HK-2 (cell line): ENCODE data around the gene PPP1CA.

ENCODE experiments used
- DNase-seq: peaks from one replicate; pipeline ENCODE4 v3.0.0-alpha.2; 2018; ENCODE audit not compliant: unreplicated experiment

PPP1CA gene

DNA sequence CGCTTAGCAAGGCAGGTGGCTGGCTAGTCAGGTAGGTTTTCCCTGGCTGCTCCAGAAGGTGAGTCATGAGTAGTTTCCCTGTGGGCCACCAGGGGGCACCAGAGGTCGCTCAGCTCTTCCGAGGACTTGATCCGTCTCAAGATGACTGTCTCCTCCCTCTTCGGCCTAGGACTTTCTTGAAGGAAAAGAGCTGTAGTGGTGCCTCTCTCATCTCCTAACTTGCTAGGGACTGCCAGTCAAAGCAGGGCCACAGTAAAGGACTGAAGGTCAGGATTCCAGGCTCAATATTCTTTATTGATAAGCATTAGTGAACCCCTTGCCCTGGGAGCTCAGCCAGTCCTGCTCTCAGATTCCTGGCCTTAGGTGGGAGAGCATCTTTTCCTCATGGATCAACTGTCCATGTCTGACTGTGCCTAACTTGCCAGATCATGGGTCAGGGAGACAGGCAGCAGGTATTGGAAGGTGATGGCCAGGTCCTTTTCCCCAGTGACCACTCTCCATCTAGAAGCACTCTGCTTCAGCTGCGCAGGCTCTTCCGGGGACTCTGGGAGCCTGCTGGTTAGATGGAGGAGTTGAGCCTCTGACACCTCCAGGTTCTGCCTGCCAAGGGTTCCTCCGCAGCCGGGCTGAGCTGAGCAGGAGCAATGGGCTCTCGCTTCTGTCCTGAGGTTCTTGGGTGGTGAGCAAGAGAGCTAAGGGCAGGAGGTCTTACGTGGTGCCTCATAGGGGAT lies 50.2 kb downstream of the PPP1CA start:
- DNase-seq = peak; percentile 59

DNA sequence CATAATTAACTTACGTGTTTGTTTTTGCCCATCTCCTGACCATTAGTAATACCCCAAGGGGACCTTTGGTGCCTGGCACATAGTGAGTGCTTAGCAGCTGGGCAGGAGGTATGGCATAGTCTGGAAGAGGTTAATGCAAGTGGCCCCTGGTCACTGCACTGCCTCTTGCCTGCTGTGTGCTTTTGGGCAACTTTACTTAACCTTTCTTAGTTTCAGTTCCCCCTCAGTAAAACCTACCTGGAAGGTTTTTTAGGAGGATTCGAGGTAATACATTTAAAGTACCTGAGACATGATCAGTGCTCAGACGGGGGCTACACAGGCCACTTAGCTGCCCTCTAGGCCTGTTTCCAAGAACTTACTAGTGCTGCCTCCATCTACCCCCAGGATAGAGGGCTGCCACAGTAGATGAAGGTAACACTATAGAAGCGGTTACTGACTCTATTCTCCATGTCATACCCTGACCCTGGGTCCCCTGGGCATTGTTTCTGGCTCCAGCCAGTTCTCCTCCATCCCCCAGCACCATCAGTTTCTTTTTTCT lies 51.7 kb downstream of the PPP1CA start:
- no peak for DNase-seq

GRCh38 chr11:67349457-67349856 lies 52.2 kb downstream of the PPP1CA start:
- no peak for DNase-seq

- no peak for DNase-seq
Observed at GRCh38 chr11:67349036-67349435, 52.6 kb downstream of the PPP1CA start.
